GM21447 (cell line): ENCODE data around the gene TBC1D2B.
"Not testable (repeated sequence)": the region's sequence is repeated elsewhere in the genome, so short reads cannot be mapped to it uniquely, and the experiment has no call there.

Source experiments
- ATAC-seq: cut with Tn5 transposase; IDR thresholded peaks from one replicate; pipeline ENCODE4 v1.9.1; 2021; ENCODE audit not compliant: unreplicated experiment

Gene TBC1D2B

GRCh38 chr15:78004919-78005634 lies 72.4 kb downstream of the TBC1D2B start:
- ATAC-seq, result no peak

- ATAC-seq, result no peak
These were observed 73.2 kb downstream of the TBC1D2B start for GRCh38 chr15:78004222-78004727.

- ATAC-seq, result no peak
These were observed 73.9 kb downstream of the TBC1D2B start for GRCh38 chr15:78003539-78004008.

- ATAC-seq, result no peak
These were observed 74.5 kb downstream of the TBC1D2B start for GRCh38 chr15:78002996-78003395.

- ATAC-seq, result no peak
These were observed 75.9 kb downstream of the TBC1D2B start for GRCh38 chr15:78001656-78002055.

- ATAC-seq, result no peak
These were observed 76.6 kb downstream of the TBC1D2B start for GRCh38 chr15:78000927-78001249.

GRCh38 chr15:78000091-78000926 lies 77.2 kb downstream of the TBC1D2B start:
- no peak for ATAC-seq

- no peak for ATAC-seq
These were observed 78.0 kb downstream of the TBC1D2B start for GRCh38 chr15:77999486-77999885.

GRCh38 chr15:77998592-77998991 lies 78.9 kb downstream of the TBC1D2B start:
- no peak for ATAC-seq

GRCh38 chr15:77997761-77998554 lies 79.6 kb downstream of the TBC1D2B start:
- not testable (repeated sequence) for ATAC-seq

- not testable (repeated sequence) for ATAC-seq
These were observed 80.3 kb downstream of the TBC1D2B start for GRCh38 chr15:77997221-77997620.

- not testable (repeated sequence) for ATAC-seq
These were observed 80.8 kb downstream of the TBC1D2B start for GRCh38 chr15:77996713-77997171.

- ATAC-seq, result not testable (repeated sequence)
These were observed 81.3 kb downstream of the TBC1D2B start for GRCh38 chr15:77996226-77996625.

GRCh38 chr15:77995537-77995918 lies 82.0 kb downstream of the TBC1D2B start:
- ATAC-seq, result not testable (repeated sequence)

GRCh38 chr15:77994893-77995536 lies 82.5 kb downstream of the TBC1D2B start:
- not testable (repeated sequence) for ATAC-seq

- ATAC-seq, result peak; percentile 83
These were observed 83.4 kb downstream of the TBC1D2B start for GRCh38 chr15:77993970-77994693.

- no peak for ATAC-seq
These were observed 84.1 kb downstream of the TBC1D2B start for GRCh38 chr15:77993374-77993911.

GRCh38 chr15:77992356-77993222 lies 84.9 kb downstream of the TBC1D2B start:
- no peak for ATAC-seq
